ENCODE measurements around the gene SERPINA9.

SERPINA9 gene

DNA sequence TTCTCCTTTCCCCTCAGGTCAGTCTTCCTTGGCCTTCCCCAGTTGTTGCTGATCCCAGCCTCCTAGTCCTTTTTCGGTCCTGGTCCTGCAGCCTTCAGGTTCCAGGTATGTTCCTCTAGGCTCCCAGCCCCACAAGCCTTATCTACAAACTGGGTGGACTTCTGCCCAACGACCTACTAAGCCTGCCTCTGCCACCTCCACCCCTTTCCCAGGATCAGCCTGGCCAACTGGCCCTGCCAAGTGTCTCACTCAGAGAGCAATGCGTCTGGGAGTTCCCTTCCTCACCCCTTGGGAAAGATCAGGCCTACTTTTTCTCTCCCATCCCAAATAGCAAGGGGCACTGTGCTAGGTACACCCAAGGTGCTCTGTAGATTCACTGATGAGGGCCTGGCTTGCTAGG, 33.4 kb upstream of the SERPINA9 start, which contains the start of gene SERPINA12:
Gene SERPINA12 (minus strand): TSS at position 114 of the 400 bp plus-strand sequence. CDS start 11,072 bp downstream, outside the sequence.
- DNase-seq (no peak), ATAC-seq (ENCODE audit: insufficient read depth, low read depth) (no peak)
- H3K4me3 ChIP-seq (ENCODE audit: low read depth in 1 of 2, low read length in 2 of 2), result no peak within 1 kb of the TSS
- no peak within 1 kb of the TSS for H3K27ac ChIP-seq (ENCODE audit: low read length)
- no peaks in the 10 kb centered on the region for H3K79me2 ChIP-seq (ENCODE audit: insufficient read depth, low read length)
- H4K20me1 ChIP-seq (ENCODE audit: insufficient read depth, low read length), result no peaks in the 10 kb centered on the region
- H3K9ac ChIP-seq (ENCODE audit: low read depth, low read length), result no peak within 1 kb of the TSS
- H3K4me1 ChIP-seq (ENCODE audit: insufficient read depth, low read length), result no peaks in the 10 kb centered on the region
- no peaks in the 10 kb centered on the region for H3K36me3 ChIP-seq (ENCODE audit: insufficient read depth, low read length)
- no peaks in the 10 kb centered on the region for H3K9me3 ChIP-seq (ENCODE audit: insufficient read depth, low read length, severe bottlenecking)
- H3K27me3 ChIP-seq (ENCODE audit: insufficient read depth, low read length, poor library complexity), result peaks cover 9% of the 10 kb centered on the region
- TF ChIP-seq EZH2 (IDR thresholded peaks at IDR 0.05; ENCODE audit: borderline replicate concordance, low read depth, low read length, severe bottlenecking) (no peak), CTCF (IDR thresholded peaks at IDR 0.05; ENCODE audit: borderline replicate concordance, extremely low read depth, low read length, poor library complexity, severe bottlenecking) (no peak)
- no peak within 1 kb of the TSS for H2AFZ ChIP-seq (ENCODE audit: low read depth, low read length)
- H3K4me2 ChIP-seq (ENCODE audit: insufficient read depth, low read length), result no peak within 1 kb of the TSS

DNA sequence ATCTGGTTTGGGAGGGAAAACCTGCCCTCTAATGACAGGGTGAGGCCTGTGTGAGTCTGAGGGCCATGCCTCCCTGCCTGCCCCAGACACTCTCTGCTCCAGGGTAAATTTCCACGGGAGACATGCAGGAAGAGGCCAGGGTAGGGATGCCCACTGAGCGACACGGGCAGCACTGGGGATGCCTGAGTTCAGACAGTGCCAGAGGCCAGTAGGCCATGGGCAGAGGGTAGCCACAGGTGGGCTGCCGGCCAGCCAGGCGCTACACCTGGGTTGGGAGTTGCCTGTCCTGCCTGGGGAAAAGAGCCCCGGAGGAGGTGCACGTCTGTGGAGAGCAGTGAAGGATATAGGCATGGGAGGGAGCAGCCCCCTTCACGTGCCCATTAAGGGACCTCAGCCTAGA, 29.6 kb upstream of the SERPINA9 start:
- Histone ChIP-seq H3K36me3 (ENCODE audit: insufficient read depth, low read length) (no peaks in the 10 kb centered on the region), H2AFZ (ENCODE audit: low read depth, low read length) (no peak overlapping the region), H3K4me2 (ENCODE audit: insufficient read depth, low read length) (no peak overlapping the region), H3K27ac (ENCODE audit: low read length) (no peak overlapping the region), H3K27me3 (ENCODE audit: insufficient read depth, low read length, poor library complexity) (peaks cover 4% of the 10 kb centered on the region), H3K4me1 (ENCODE audit: insufficient read depth, low read length) (no peaks in the 10 kb centered on the region), H3K9me3 (ENCODE audit: insufficient read depth, low read length, severe bottlenecking) (no peaks in the 10 kb centered on the region), H3K79me2 (ENCODE audit: insufficient read depth, low read length) (no peaks in the 10 kb centered on the region), H3K9ac (ENCODE audit: low read depth, low read length) (no peak overlapping the region), H3K4me3 (ENCODE audit: low read depth in 1 of 2, low read length in 2 of 2) (no peak overlapping the region), H4K20me1 (ENCODE audit: insufficient read depth, low read length) (no peaks in the 10 kb centered on the region)
- no peak for ATAC-seq (ENCODE audit: insufficient read depth, low read depth)
- no peak for DNase-seq
- TF ChIP-seq CTCF (IDR thresholded peaks at IDR 0.05; ENCODE audit: borderline replicate concordance, extremely low read depth, low read length, poor library complexity, severe bottlenecking) (no peak), EZH2 (IDR thresholded peaks at IDR 0.05; ENCODE audit: borderline replicate concordance, low read depth, low read length, severe bottlenecking) (no peak)

DNA sequence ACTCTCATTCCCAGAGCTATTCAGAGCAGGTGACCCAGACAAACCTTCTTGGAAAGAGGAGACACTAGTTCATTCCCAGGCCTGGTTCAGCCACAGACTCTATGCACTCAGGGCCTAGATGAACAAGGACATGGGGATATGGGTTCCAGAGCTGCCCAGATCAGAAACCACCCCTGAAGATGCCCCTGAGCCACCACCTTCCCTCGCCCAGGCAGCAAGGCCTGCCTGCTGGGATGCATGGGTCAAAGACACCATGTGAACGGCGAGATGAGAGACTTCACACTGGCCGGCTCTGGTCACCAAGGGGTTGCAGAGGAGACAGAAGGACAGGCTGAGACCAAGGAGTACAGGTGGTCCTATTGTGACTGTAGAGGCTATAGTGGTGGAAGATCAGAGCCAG, 29.2 kb upstream of the SERPINA9 start:
- Histone ChIP-seq H3K9me3 (ENCODE audit: insufficient read depth, low read length, severe bottlenecking) (no peaks in the 10 kb centered on the region), H3K79me2 (ENCODE audit: insufficient read depth, low read length) (no peaks in the 10 kb centered on the region), H4K20me1 (ENCODE audit: insufficient read depth, low read length) (no peaks in the 10 kb centered on the region), H2AFZ (ENCODE audit: low read depth, low read length) (no peak overlapping the region), H3K9ac (ENCODE audit: low read depth, low read length) (no peak overlapping the region), H3K27me3 (ENCODE audit: insufficient read depth, low read length, poor library complexity) (peaks cover 4% of the 10 kb centered on the region), H3K36me3 (ENCODE audit: insufficient read depth, low read length) (no peaks in the 10 kb centered on the region), H3K27ac (ENCODE audit: low read length) (no peak overlapping the region), H3K4me2 (ENCODE audit: insufficient read depth, low read length) (no peak overlapping the region), H3K4me3 (ENCODE audit: low read depth in 1 of 2, low read length in 2 of 2) (no peak overlapping the region), H3K4me1 (ENCODE audit: insufficient read depth, low read length) (no peaks in the 10 kb centered on the region)
- DNase-seq, result no peak
- TF ChIP-seq EZH2 (IDR thresholded peaks at IDR 0.05; ENCODE audit: borderline replicate concordance, low read depth, low read length, severe bottlenecking) (no peak), CTCF (IDR thresholded peaks at IDR 0.05; ENCODE audit: borderline replicate concordance, extremely low read depth, low read length, poor library complexity, severe bottlenecking) (no peak)
- ATAC-seq (ENCODE audit: insufficient read depth, low read depth), result no peak
